SK-N-MC (cell line): ENCODE measurements around the gene ADGRB2.

Experiments
- DNase-seq: peaks from one replicate; pipeline ENCODE4 v3.0.0-alpha.2; 2011; ENCODE audit warnings: low read depth, low spot score
- H3K27ac ChIP-seq: fragments of 200-600 bp; sonication (generic); 2 replicates; pipeline ENCODE4 v1.5.1; 2016; ENCODE audit warnings: mixed run types
- H3K36me3 ChIP-seq: fragments of 200-600 bp; sonication (generic); 2 replicates; pipeline ENCODE4 v1.6.1; 2017; ENCODE audit warnings: antibody characterized with exemption, low read length, mixed read lengths; ENCODE audit not compliant: insufficient read depth
- H3K4me3 ChIP-seq: fragments of 200-600 bp; sonication (generic); 2 replicates; pipeline ENCODE4 v1.5.1; 2016
- H3K9ac ChIP-seq: fragments of 200-600 bp; sonication (generic); 2 replicates; pipeline ENCODE4 v1.8.0; 2017; ENCODE audit warnings: mixed run types, mixed read lengths; ENCODE audit not compliant: insufficient read length
- H3K9me3 ChIP-seq: fragments of 200-600 bp; sonication (generic); 2 replicates; pipeline ENCODE4 v1.6.1; 2017; ENCODE audit warnings: low read depth, mild to moderate bottlenecking, antibody characterized with exemption, low read length, moderate library complexity, mixed read lengths
- EZH2 ChIP-seq: fragments of 200-600 bp; sonication (generic); IDR thresholded peaks from one replicate; pipeline ENCODE4 v1.6.1; 2017; ENCODE audit warnings: antibody characterized with exemption
- FOXP2 ChIP-seq: optimal IDR thresholded peaks from 2 replicates; pipeline ENCODE3; 2011; ENCODE audit warnings: mild to moderate bottlenecking, moderate library complexity; ENCODE audit not compliant: insufficient read depth; ENCODE audit errors: extremely low read length, control extremely low read depth
- POLR2AphosphoS5 ChIP-seq: IDR thresholded peaks from 2 replicates; pipeline ENCODE4 v1.6.1; 2012; ENCODE audit warnings: mild to moderate bottlenecking, low read depth, low read length, borderline replicate concordance

ADGRB2 gene

DNA sequence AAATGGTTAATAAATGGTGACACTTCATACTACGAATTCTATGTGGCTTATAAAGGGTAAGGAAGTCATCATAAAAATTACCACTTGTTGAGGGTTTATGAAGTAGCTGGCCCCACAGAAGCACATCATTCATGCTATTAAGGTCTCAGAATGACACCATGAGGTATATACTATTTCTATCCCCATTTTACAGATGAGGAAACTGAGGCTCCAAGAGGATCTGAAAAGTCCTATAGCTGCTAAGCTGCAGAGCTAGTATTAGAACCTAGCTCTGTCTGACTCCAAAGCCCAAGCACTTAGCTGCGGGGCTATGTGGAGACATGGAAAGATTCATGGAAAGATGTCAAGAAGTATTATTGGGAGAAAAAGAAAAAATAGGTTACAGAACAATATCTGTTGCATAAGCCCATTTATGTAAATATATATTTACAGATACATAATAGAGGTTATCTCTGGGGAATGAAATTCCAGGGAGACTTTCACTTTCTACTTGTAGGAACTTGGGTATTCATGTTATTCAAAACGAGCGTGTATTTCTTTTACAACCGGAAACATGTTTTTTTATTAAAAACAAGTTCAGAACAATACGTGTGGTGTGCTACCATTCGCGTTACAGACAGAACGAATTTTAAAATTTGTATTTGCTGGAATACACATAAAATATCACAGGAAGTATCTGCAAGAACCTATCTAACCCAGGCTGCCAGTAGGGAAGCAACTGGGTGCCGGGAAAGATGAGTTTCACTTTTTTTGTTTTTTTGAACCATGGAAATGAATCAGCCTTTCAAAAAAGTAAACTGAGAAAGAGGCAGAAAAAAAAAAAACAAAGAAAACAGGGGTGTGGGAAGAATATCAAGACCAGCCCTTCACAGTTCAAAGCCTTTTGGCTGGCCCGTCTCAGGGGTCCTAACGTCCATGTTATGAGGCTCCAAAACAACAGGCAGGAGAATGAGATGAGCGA lies 38.3 kb upstream of the ADGRB2 start:
- Histone ChIP-seq H3K4me3 (peak overlapping the region; percentile 69), H3K27ac (peak overlapping the region; percentile 89), H3K9ac (peak overlapping the region; percentile 51), H3K36me3 (no peaks in the 10 kb centered on the region), H3K9me3 (no peaks in the 10 kb centered on the region)
- TF ChIP-seq EZH2 (no peak), POLR2AphosphoS5 (no peak), FOXP2 (no peak)
- peak; percentile 64 for DNase-seq

DNA sequence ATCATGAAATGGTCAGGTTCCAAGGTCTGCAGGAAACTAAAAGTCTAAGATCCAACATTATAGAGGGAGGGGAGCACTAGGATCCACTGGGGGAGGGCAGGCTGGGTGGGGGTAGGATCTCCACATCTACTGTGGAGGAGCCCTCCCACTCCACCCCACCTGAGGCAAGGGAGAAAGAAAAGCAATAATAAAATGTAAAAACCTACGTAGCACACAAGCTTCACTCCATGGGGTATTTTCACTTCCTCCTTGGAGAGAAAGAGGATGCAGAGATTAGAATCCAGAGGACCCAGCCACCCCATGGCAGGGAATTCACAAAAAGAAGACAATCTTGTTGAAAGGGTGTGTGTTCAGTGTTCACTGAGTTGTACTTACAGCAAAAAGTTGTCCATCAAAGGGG lies 37.3 kb upstream of the ADGRB2 start:
- Histone ChIP-seq H3K9ac (no peak overlapping the region), H3K9me3 (no peaks in the 10 kb centered on the region), H3K4me3 (no peak overlapping the region), H3K27ac (no peak overlapping the region; the same call in 1 of the 2 replicates), H3K36me3 (no peaks in the 10 kb centered on the region)
- TF ChIP-seq FOXP2 (no peak), POLR2AphosphoS5 (no peak), EZH2 (no peak)
- DNase-seq, result no peak

DNA sequence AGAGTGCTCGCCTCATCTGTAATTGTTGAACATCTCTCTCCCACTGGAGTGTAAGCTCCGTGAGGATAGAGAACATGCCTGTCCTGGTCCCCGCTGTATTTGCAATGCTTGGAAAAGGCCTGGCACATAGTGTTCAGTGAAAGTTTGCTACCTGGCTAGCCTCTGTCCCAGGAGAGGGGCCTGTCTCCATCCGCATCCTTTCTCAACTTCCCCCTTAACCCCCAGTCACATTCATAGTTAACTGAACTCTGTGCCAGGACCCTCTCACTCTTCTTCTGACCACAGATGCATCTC lies 36.5 kb upstream of the ADGRB2 start:
- H3K36me3 ChIP-seq, result no peaks in the 10 kb centered on the region
- H3K9ac ChIP-seq, result no peak overlapping the region
- DNase-seq, result no peak
- H3K9me3 ChIP-seq, result no peaks in the 10 kb centered on the region
- no peak overlapping the region for H3K27ac ChIP-seq
- H3K4me3 ChIP-seq, result no peak overlapping the region
- TF ChIP-seq EZH2 (no peak), POLR2AphosphoS5 (no peak), FOXP2 (no peak)

DNA sequence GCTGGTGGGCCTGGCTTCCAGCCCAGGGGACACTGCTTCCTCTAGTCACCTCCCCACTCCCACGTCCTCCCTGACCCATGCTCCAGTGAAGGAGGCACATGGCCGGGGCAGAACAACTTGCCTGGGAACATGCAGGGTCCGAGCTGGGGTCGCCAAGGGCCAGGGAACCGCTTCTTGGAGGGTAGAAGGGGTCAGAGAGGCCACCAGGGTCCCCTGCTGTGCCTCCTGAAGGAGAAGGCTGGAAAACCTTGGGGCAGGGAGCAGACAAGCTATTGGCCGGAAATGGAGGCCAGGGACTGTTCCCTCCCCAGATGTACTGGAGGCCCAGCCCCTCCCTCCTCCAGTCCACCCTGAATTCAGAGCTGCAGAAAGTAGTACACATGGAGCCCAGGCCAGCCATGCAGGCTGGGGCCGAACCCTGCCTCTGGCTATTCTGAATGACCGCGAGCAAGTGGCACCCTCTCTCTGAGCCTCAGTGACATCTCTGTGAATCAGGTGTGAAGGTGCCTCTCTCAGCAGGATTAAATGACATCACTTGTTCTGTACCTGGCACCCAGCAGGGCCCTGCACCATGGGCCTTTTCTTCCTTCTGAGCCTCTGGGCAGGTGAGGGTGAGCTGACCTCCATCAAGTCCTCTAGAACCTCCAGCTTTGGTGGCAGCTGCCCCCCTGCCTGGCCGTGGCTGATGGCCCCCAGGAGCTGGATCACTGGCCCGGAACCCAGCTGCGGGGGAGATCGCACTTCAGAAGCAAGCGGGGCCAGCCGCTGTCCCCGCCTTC lies 35.9 kb upstream of the ADGRB2 start:
- DNase-seq, result no peak
- H3K4me3 ChIP-seq, result no peak overlapping the region
- no peaks in the 10 kb centered on the region for H3K36me3 ChIP-seq
- no peak overlapping the region for H3K27ac ChIP-seq
- TF ChIP-seq EZH2 (no peak), FOXP2 (no peak), POLR2AphosphoS5 (no peak)
- no peaks in the 10 kb centered on the region for H3K9me3 ChIP-seq
- H3K9ac ChIP-seq, result no peak overlapping the region

DNA sequence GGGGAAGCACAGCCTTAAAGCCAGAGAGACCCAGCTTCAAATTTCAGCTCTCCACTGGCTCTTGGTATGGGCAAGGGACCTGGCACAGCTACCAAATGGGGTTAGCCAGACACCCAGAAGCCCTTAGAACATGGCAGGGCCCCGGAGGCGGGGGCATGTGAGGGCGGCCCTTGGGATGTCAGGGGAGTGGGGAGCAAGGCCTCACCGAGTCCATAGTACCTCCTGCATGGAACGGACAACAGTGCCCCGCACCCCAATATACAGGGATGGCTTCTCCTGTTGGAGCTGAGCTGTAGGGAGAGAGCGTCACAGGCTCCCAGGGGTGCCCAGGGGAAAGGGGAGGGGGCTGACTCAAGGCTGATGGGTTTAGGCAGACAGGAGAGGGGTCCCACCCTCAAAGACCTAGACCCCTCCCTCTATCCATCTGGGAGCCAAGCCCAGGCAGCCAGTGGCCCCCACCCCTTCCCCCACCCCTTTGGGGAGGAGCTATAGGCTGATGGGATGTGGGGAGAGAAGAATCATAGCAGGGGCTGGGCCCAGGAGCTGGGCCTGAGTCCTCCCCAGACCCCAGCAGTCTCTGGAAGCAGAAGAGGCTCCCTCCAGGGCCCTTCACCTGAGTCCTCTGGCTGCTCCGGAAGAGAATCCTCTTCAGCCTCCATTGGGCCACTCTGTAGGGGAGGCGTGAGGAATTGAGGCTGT lies 35.2 kb upstream of the ADGRB2 start:
- H3K27ac ChIP-seq, result no peak overlapping the region
- TF ChIP-seq EZH2 (no peak), POLR2AphosphoS5 (no peak), FOXP2 (no peak)
- no peaks in the 10 kb centered on the region for H3K9me3 ChIP-seq
- H3K4me3 ChIP-seq, result no peak overlapping the region
- no peaks in the 10 kb centered on the region for H3K36me3 ChIP-seq
- no peak for DNase-seq
- no peak overlapping the region for H3K9ac ChIP-seq

DNA sequence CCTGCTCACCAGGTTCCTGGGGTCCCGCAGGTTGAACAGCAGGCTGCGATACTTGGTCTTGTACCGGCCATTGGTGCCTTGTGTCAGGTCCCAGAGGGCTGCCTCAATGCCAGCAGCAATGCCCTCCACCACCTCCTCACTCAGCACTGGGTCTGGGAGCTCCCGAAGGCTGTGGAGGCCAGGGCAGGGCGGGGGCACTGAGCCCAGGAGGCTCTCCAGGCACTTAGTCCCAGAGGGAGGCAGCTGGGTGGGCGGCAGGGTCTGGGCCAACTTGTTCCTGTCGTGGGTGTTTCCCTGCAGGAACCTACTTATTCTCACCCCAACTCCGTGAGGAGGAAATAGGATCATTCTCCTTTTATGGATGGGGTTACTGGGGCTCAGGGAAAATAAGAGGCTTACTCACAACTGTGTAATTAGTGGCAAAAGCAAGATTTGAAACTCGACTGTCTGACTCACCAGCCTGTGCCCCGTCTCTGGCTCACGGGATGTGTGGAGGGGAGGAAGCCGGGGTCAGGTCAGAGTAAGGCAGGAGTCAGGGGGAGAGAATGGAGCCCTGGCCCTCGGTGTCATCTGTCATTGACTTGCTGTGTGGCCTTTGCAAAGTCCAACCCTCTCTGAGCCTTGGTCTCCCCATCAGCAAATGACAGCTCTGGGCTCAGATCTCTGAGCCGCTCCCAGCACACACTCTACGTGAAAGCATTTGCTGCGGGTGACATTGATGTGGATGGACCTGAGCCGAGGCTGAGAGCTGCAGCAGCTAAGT lies 34.5 kb upstream of the ADGRB2 start:
- Histone ChIP-seq H3K9ac (no peak overlapping the region), H3K4me3 (no peak overlapping the region), H3K9me3 (no peaks in the 10 kb centered on the region), H3K36me3 (no peaks in the 10 kb centered on the region), H3K27ac (no peak overlapping the region)
- TF ChIP-seq FOXP2, result no peak
- TF ChIP-seq POLR2AphosphoS5, result no peak
- DNase-seq, result no peak

DNA sequence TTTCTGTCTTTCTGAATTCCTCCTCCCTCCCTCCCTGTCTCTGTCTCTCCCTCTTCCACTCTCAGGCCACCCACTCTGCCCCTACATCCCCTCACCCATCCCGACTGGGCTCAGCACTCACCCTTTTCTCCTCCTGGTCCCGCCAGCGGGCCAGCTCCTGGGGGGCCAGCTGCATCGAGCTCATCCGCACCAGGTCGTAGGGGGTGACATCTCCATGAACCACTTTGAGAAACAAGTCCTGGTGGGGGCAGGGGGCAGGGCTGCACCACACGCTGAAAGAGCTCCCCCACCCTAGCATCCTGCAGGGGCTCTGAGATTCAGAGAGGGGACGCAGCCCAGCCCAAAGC lies 33.9 kb upstream of the ADGRB2 start:
- DNase-seq, result no peak
- H3K36me3 ChIP-seq, result no peaks in the 10 kb centered on the region
- no peak overlapping the region for H3K9ac ChIP-seq
- H3K27ac ChIP-seq, result no peak overlapping the region
- H3K9me3 ChIP-seq, result no peaks in the 10 kb centered on the region
- no peak overlapping the region for H3K4me3 ChIP-seq
- no peak for TF ChIP-seq FOXP2
- TF ChIP-seq POLR2AphosphoS5, result no peak
- no peak for TF ChIP-seq EZH2

DNA sequence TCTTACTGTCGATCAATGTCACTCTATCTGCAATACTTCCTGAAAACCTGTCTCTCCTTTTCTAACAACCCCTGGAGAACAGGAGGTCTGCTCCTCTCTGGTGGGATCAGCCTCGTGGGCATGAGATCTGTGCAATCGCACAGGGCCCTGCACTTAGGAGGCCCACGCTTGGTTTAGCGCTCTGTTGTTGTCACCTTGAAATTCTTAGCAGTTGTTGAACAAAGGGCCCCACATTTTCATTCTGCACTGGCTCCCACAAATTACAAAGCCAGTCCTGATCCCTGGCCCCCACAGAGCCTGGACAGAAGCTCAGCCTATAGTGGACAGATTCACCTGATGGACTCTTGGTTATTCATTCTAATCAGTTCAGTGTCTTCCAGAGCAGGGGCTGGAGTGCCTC lies 33.1 kb upstream of the ADGRB2 start:
- H3K36me3 ChIP-seq, result no peaks in the 10 kb centered on the region
- no peaks in the 10 kb centered on the region for H3K9me3 ChIP-seq
- TF ChIP-seq FOXP2, result no peak
- no peak overlapping the region for H3K4me3 ChIP-seq
- no peak overlapping the region for H3K9ac ChIP-seq
- no peak for DNase-seq
- no peak overlapping the region for H3K27ac ChIP-seq
